Right ventricle myocardium inferior (tissue), 1 donor: ENCODE results near the gene ZNF236. TPM values are rescaled to one million over a fixed set of nuclear protein-coding genes. Genes with fewer than 3 reads are reported as not detected.
"Not testable (repeated sequence)": the region's sequence is repeated elsewhere in the genome, so short reads cannot be mapped to it uniquely, and the experiment has no call there.

ENCODE experiments used
- ATAC-seq: fragments of 200-7000 bp; cut with Tn5 transposase; one replicate; pipeline ENCODE4 v1.9.1; 2020; ENCODE audit warnings: mild to moderate bottlenecking, moderate library complexity
- DNase-seq: peaks from one replicate; pipeline ENCODE4 v3.0.0; 2021; ENCODE audit errors: missing footprints
- intact Hi-C: fragments of 100-400 bp; cut with DNase I; formaldehyde crosslinking; loops from one replicate; pipeline ENCODE4 v1.11.0; 2022
- total RNA-seq: library from RNA; stranded (reverse); fragmentation: NEBNext Ultra II Directional; extraction: Animal tissue kit (Norgen Biotek cat#: 25700); gene quantifications from one replicate; pipeline ENCODE4 v1.2.1, GENCODE V29; 2021
- donor health status: DM: no; HTN: yes; CAD: no; lungs with severe emphysema.

Gene ZNF236
- total RNA-seq, 1 donor from 2014 or later, result 10.9 TPM

GRCh38 chr18:77007251-77007650 lies 184.9 kb downstream of the ZNF236 start:
- ATAC-seq, result no peak
- DNase-seq, result no peak
- intact Hi-C loops, result no loop called here

GRCh38 chr18:77008006-77008405 lies 185.6 kb downstream of the ZNF236 start:
- DNase-seq (no peak), ATAC-seq (no peak)
- intact Hi-C loops, result no loop called here

- DNase-seq (peak; percentile 53), ATAC-seq (no peak)
- intact Hi-C loops, result no loop called here
Measured at GRCh38 chr18:77008576-77009315, 186.4 kb downstream of the ZNF236 start.

GRCh38 chr18:77009675-77010074 lies 187.3 kb downstream of the ZNF236 start:
- DNase-seq (peak; percentile 68), ATAC-seq (no peak)
- intact Hi-C loops, result loop anchor here (5.0 kb wide), 1 partner anchor 123 kb away; the partner anchor contains the start of gene MBP

GRCh38 chr18:77012120-77012519 lies 189.8 kb downstream of the ZNF236 start:
- intact Hi-C loops, result loop anchor here (5.0 kb wide), 1 partner anchor 120 kb away; the partner anchor contains the start of gene MBP
- ATAC-seq (no peak), DNase-seq (no peak)

- DNase-seq (no peak), ATAC-seq (no peak)
- intact Hi-C loops, result loop anchor here (5.0 kb wide), 1 partner anchor 119 kb away; the partner anchor contains the start of gene MBP
Measured at GRCh38 chr18:77012806-77013541, 190.6 kb downstream of the ZNF236 start.

- ATAC-seq (peak; percentile 96), DNase-seq (no peak)
- intact Hi-C loops, result loop anchor here (2.0 to 5.0 kb wide), 2 partner anchors 41 to 118 kb away; partner anchors contain the start of gene MBP
Measured at GRCh38 chr18:77013811-77014521, 191.6 kb downstream of the ZNF236 start.

GRCh38 chr18:77014538-77014937 lies 192.2 kb downstream of the ZNF236 start:
- intact Hi-C loops, result loop anchor here (2.0 to 5.0 kb wide), 2 partner anchors 40 to 118 kb away; partner anchors contain the start of gene MBP
- DNase-seq (peak; percentile 67), ATAC-seq (peak; percentile 75)

- intact Hi-C loops, result loop anchor here (2.0 kb wide), 1 partner anchor 40 kb away; no protein-coding TSS in a partner anchor
- DNase-seq (no peak), ATAC-seq (no peak)
Measured at GRCh38 chr18:77015169-77015568, 192.8 kb downstream of the ZNF236 start.

GRCh38 chr18:77015771-77016710 lies 193.7 kb downstream of the ZNF236 start:
- no peak for DNase-seq
- intact Hi-C loops, result loop anchor here (2.0 kb wide), 1 partner anchor 39 kb away; no protein-coding TSS in a partner anchor
- ATAC-seq, result no peak

- no peak for DNase-seq
- no peak for ATAC-seq
- intact Hi-C loops, result no loop called here
Measured at GRCh38 chr18:77016936-77017335, 194.6 kb downstream of the ZNF236 start.

- intact Hi-C loops, result no loop called here
- no peak for ATAC-seq
- no peak for DNase-seq
Measured at GRCh38 chr18:77017355-77017754, 195.0 kb downstream of the ZNF236 start.

GRCh38 chr18:77018650-77019049 lies 196.3 kb downstream of the ZNF236 start:
- ATAC-seq, DNase-seq, intact Hi-C loops: not testable (repeated sequence)

- intact Hi-C loops, result no loop called here
- ATAC-seq (no peak), DNase-seq (no peak)
Measured at GRCh38 chr18:77019641-77020040, 197.3 kb downstream of the ZNF236 start.
